Measurements from ENCODE around the gene SUSD4. TPM values are rescaled to one million over a fixed set of nuclear protein-coding genes. Genes with fewer than 3 reads are reported as not detected.

The SUSD4 gene
- total RNA-seq, 1 donor from 2014 or later: 18.5 TPM

DNA sequence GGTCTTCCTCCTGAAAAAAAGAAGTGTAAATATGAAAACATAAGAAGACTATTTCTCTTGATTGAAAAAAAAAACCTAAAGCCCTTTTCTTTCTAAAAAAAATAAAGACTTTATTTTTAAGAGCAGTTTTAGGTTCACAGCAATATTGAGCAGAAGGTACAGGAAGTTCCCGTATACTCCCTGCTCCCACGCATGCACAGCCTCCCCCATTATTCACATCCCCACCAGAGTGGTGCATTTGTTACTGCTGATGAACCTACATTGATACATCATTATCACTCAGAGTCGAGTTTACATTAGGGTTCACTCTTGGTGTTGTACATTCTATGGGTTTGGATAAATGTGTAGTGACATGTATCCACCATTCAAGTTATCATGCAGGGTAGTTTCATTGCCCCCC lies 128.9 kb downstream of the SUSD4 start:
- peaks cover 16% of the 10 kb centered on the region for H3K4me1 Mint-ChIP-seq (ENCODE audit: unreplicated experiment)
- no peak overlapping the region for H3K27ac Mint-ChIP-seq (ENCODE audit: unreplicated experiment)
- peaks cover 4% of the 10 kb centered on the region for H3K27me3 Mint-ChIP-seq (ENCODE audit: unreplicated experiment)
- no peak overlapping the region for H3K4me3 Mint-ChIP-seq (ENCODE audit: unreplicated experiment)
- no peak for DNase-seq (ENCODE audit: low spot score)
- H3K9me3 Mint-ChIP-seq (ENCODE audit: unreplicated experiment): no peaks in the 10 kb centered on the region
- H3K36me3 Mint-ChIP-seq (ENCODE audit: low read depth, unreplicated experiment): no peaks in the 10 kb centered on the region
- TF ChIP-seq, protein P1, sequence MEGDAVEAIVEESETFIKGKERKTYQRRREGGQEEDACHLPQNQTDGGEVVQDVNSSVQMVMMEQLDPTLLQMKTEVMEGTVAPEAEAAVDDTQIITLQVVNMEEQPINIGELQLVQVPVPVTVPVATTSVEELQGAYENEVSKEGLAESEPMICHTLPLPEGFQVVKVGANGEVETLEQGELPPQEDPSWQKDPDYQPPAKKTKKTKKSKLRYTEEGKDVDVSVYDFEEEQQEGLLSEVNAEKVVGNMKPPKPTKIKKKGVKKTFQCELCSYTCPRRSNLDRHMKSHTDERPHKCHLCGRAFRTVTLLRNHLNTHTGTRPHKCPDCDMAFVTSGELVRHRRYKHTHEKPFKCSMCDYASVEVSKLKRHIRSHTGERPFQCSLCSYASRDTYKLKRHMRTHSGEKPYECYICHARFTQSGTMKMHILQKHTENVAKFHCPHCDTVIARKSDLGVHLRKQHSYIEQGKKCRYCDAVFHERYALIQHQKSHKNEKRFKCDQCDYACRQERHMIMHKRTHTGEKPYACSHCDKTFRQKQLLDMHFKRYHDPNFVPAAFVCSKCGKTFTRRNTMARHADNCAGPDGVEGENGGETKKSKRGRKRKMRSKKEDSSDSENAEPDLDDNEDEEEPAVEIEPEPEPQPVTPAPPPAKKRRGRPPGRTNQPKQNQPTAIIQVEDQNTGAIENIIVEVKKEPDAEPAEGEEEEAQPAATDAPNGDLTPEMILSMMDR (IDR thresholded peaks at IDR 0.05; ENCODE audit: unreplicated experiment): no peak

DNA sequence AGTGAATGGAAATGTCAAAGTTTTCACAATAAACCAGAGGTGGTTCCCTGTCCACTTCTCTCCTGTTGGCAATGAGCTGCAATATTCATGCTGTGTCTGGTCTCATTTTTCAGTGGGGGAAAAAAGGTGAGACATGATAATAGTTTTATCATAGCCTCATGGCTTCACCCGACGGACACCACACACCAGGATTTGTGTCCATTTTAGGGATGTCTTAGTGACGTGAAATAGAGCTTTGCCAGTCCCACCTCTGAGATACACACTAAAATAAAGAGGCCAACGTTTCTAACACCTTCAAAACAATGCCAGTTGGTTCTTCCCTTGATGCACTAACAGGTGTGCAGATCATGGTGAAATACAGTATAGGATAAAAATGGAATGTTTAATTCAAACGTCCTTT lies 129.4 kb downstream of the SUSD4 start:
- peaks cover 4% of the 10 kb centered on the region for H3K27me3 Mint-ChIP-seq (ENCODE audit: unreplicated experiment)
- no peaks in the 10 kb centered on the region for H3K9me3 Mint-ChIP-seq (ENCODE audit: unreplicated experiment)
- H3K36me3 Mint-ChIP-seq (ENCODE audit: low read depth, unreplicated experiment): no peaks in the 10 kb centered on the region
- no peak overlapping the region for H3K27ac Mint-ChIP-seq (ENCODE audit: unreplicated experiment)
- peaks cover 13% of the 10 kb centered on the region for H3K4me1 Mint-ChIP-seq (ENCODE audit: unreplicated experiment)
- no peak for DNase-seq (ENCODE audit: low spot score)
- no peak overlapping the region for H3K4me3 Mint-ChIP-seq (ENCODE audit: unreplicated experiment)
- TF ChIP-seq, protein P1 (IDR thresholded peaks at IDR 0.05; ENCODE audit: unreplicated experiment): no peak

DNA sequence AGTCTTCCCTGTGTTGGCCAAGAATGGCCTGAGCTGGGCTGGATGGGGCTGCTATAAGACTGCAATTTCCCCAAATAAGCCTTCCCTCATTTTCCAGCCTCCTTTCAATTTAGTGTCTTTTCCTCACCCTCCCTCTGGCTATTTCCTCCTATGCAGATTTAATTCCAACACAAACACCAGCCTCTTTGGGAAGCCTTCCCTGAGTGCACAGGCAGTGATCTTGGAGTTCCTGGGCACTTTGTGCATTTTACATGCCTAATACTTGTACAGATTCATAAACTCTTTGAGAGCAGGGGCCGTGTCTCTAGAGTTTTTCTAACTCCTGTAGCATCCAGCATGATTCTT lies 129.8 kb downstream of the SUSD4 start:
- no peak for DNase-seq (ENCODE audit: low spot score)
- H3K36me3 Mint-ChIP-seq (ENCODE audit: low read depth, unreplicated experiment): no peaks in the 10 kb centered on the region
- H3K4me3 Mint-ChIP-seq (ENCODE audit: unreplicated experiment): no peak overlapping the region
- TF ChIP-seq, protein P1 (IDR thresholded peaks at IDR 0.05; ENCODE audit: unreplicated experiment): no peak
- no peak overlapping the region for H3K27ac Mint-ChIP-seq (ENCODE audit: unreplicated experiment)
- peaks cover 13% of the 10 kb centered on the region for H3K4me1 Mint-ChIP-seq (ENCODE audit: unreplicated experiment)
- peaks cover 4% of the 10 kb centered on the region for H3K27me3 Mint-ChIP-seq (ENCODE audit: unreplicated experiment)
- no peaks in the 10 kb centered on the region for H3K9me3 Mint-ChIP-seq (ENCODE audit: unreplicated experiment)

DNA sequence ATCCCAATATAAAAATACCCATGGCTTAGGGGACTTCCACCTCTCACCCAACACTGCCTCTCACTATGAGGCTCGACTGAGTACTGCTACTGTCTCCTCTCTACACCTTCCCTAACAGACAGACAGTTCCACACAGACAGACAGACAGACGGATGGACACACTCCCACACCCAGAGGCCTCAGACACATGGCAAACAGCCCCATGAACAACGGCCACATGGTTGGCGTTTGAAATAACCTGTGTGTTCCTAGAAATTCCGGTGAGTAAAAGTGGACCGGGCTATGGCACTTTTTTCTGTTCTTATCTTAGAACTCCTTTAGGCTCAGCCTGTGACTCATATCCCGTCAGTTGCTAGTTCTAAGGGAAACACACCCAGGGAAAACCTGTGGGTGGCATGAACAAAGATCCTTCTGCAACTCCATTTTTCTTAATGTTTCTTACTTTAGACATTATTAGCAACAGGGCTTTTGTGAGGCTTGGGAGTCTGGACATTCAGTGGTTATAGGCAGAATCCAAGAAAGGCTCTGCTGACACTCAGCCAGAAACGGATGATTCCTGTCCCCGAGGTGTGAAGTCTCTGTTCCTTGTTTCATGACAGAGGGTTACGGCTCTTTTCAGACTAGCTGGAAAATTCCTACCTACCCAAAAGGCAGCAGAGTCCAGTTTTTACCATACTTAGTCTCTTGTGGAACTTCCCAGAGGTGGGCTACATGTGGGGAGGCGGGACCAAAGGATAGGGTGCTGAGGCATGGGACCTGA lies 130.4 kb downstream of the SUSD4 start:
- H3K36me3 Mint-ChIP-seq (ENCODE audit: low read depth, unreplicated experiment): no peaks in the 10 kb centered on the region
- H3K27ac Mint-ChIP-seq (ENCODE audit: unreplicated experiment): no peak overlapping the region
- peaks cover 13% of the 10 kb centered on the region for H3K4me1 Mint-ChIP-seq (ENCODE audit: unreplicated experiment)
- no peak overlapping the region for H3K4me3 Mint-ChIP-seq (ENCODE audit: unreplicated experiment)
- no peaks in the 10 kb centered on the region for H3K9me3 Mint-ChIP-seq (ENCODE audit: unreplicated experiment)
- DNase-seq (ENCODE audit: low spot score): no peak
- TF ChIP-seq, protein P1 (IDR thresholded peaks at IDR 0.05; ENCODE audit: unreplicated experiment): no peak
- peaks cover 4% of the 10 kb centered on the region for H3K27me3 Mint-ChIP-seq (ENCODE audit: unreplicated experiment)

DNA sequence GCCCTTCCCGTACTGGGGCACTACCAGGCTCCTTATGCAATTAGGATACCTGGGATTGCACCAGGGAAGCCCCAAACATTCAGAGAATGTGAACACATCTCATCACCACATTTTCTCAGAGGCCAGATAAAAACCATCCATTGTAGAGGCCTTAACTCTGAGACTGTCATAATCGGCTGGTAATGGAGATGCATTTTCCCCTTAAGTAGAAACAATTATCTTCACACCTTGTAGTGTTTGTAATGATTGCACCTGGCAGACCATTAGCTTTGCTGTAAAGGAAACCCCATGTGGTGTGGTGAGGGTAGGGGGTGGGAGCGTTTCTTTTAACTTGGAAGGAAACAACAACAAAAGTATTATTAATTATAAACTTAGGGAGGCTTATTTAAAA lies 131.0 kb downstream of the SUSD4 start:
- no peak for DNase-seq (ENCODE audit: low spot score)
- Mint-ChIP-seq H3K9me3 (ENCODE audit: unreplicated experiment) (no peaks in the 10 kb centered on the region), H3K27ac (ENCODE audit: unreplicated experiment) (no peak overlapping the region), H3K27me3 (ENCODE audit: unreplicated experiment) (peaks cover 4% of the 10 kb centered on the region), H3K4me3 (ENCODE audit: unreplicated experiment) (no peak overlapping the region), H3K36me3 (ENCODE audit: low read depth, unreplicated experiment) (no peaks in the 10 kb centered on the region), H3K4me1 (ENCODE audit: unreplicated experiment) (peaks cover 13% of the 10 kb centered on the region)
- TF ChIP-seq, protein P1 (IDR thresholded peaks at IDR 0.05; ENCODE audit: unreplicated experiment): no peak

Measured in endothelial cell (in vitro differentiated cells).